K562 (cell line): ENCODE measurements around the gene MAP2K3. TPM values are rescaled to one million over a fixed set of nuclear protein-coding genes. Genes with fewer than 3 reads are reported as not detected.

Experiments
- BHLHE40 ChIP-seq: IDR thresholded peaks from 2 replicates; pipeline ENCODE4 v1.6.1; 2011; ENCODE audit warnings: low read length, improper control_type of control experiment
- CBFA2T3 ChIP-seq: fragments of 450-650 bp; IDR thresholded peaks from 2 replicates; pipeline ENCODE4 v1.6.1; 2017
- FOSL1 ChIP-seq: fragments of 200-800 bp; sonication (Bioruptor generic); conservative IDR thresholded peaks from 2 replicates; pipeline ENCODE4 v1.6.1; 2016; ENCODE audit warnings: missing genetic modification characterization, missing compliant biosample characterization
- HCFC1 ChIP-seq: IDR thresholded peaks from 2 replicates; pipeline ENCODE4 v1.6.1; 2012; ENCODE audit warnings: low read depth, low read length, improper control_type of control experiment
- MAZ ChIP-seq, 2 experiments: fragments of 450-650 bp in 1 of 2; sonication (generic) in 1 of 2; formaldehyde crosslinking; IDR thresholded peaks in 1 of 2; conservative IDR thresholded peaks in 1 of 2; 2 replicates each; pipeline versions ENCODE4 v1.4.0 to v1.5.0; 2020; ENCODE audit warnings: mild to moderate bottlenecking in 1 of 2, missing genetic modification reagents in 1 of 2
- MCM3 ChIP-seq: fragments of 450-650 bp; IDR thresholded peaks from 2 replicates; pipeline ENCODE4 v1.6.1; 2016
- MXI1 ChIP-seq: IDR thresholded peaks from 2 replicates; pipeline ENCODE4 v1.6.1; 2011; ENCODE audit warnings: low read depth, mild to moderate bottlenecking, improper control_type of control experiment, low read length
- NR1H2 ChIP-seq: sonication (generic); formaldehyde crosslinking; IDR thresholded peaks from 2 replicates; pipeline ENCODE4 v1.4.0; 2020; ENCODE audit warnings: mild to moderate bottlenecking, missing genetic modification reagents
- POLR2B ChIP-seq: fragments of 450-650 bp; IDR thresholded peaks from 2 replicates; pipeline ENCODE4 v1.6.1; 2018; ENCODE audit warnings: low read depth; ENCODE audit not compliant: partially characterized antibody
- SRSF3 ChIP-seq: fragments of 200-400 bp; formaldehyde crosslinking; IDR thresholded peaks from 2 replicates; pipeline ENCODE4 v1.6.1; 2016; ENCODE audit warnings: mild to moderate bottlenecking, low read length, moderate library complexity; ENCODE audit not compliant: insufficient read depth
- STAT5B ChIP-seq: fragments of 250-450 bp; sonication (Bioruptor Pico); IDR thresholded peaks from 2 replicates; pipeline ENCODE4 v1.8.0; 2021; ENCODE audit warnings: mild to moderate bottlenecking, inconsistent platforms
- ZC3H8 ChIP-seq: fragments of 450-650 bp; IDR thresholded peaks from 2 replicates; pipeline ENCODE4 v1.6.1; 2017
- ZNF143 ChIP-seq: sonication (generic); formaldehyde crosslinking; IDR thresholded peaks from 2 replicates; pipeline ENCODE4 v1.9.0; 2022; ENCODE audit warnings: mild to moderate bottlenecking, missing genetic modification reagents
- ZNF436 ChIP-seq: fragments of 250-450, 450-650 bp; sonication (Bioruptor Pico); formaldehyde crosslinking; IDR thresholded peaks from 2 replicates; pipeline ENCODE4 v1.7.0; 2020; ENCODE audit warnings: mild to moderate bottlenecking
- ZNF780A ChIP-seq: fragments of 250-450 bp; sonication (Bioruptor Pico); IDR thresholded peaks from 2 replicates; pipeline ENCODE4 v1.5.0; 2021; ENCODE audit warnings: mild to moderate bottlenecking
- polyA plus RNA-seq, 8 experiments: library from polyadenylated mRNA; depleted of rRNA in 4 of 8; stranded (reverse) in 5 of 8; unstranded in 3 of 8; fragments of >200 nt; fragmentation: Nextera tagmentation in 2 of 8; fragmentation: Illumina TruSeq in 1 of 8; extraction: Ambion mirVana in 2 of 8; extraction: Trizol in 1 of 8; gene quantifications; 2 replicates each; pipeline versions ENCODE4 v1.2.1 to v1.2.3, GENCODE V29; 2011 to 2014; ENCODE audit warnings: inconsistent platforms in 1 of 8, missing spikeins in 1 of 8
- total RNA-seq, 7 experiments: library from RNA; depleted of rRNA in 6 of 7; stranded (reverse); fragments of >200 nt in 6 of 7; fragmentation: Illumina TruSeq in 2 of 7; extraction: Trizol in 2 of 7; gene quantifications; 2 replicates each; pipeline versions ENCODE4 v1.2.1 to v1.2.3, GENCODE V29; 2011 to 2021; ENCODE audit warnings: low replicate concordance in 1 of 7
- TF ChIP-seq, protein P1 (sequence below): fragments of 250-450 bp; sonication (Bioruptor Pico); IDR thresholded peaks from 2 replicates; pipeline ENCODE4 v1.5.0; 2021
- TF ChIP-seq, protein P2 (sequence below): sonication (generic); formaldehyde crosslinking; IDR thresholded peaks from 2 replicates; pipeline ENCODE4 v1.4.0; 2020; ENCODE audit warnings: mild to moderate bottlenecking, missing genetic modification reagents
- TF ChIP-seq, protein P3 (sequence below): IDR thresholded peaks from 2 replicates; pipeline ENCODE4 v1.6.1; 2012; ENCODE audit warnings: low read depth, low read length, improper control_type of control experiment, borderline replicate concordance
- TF ChIP-seq, protein P4 (sequence below): fragments of 250-450 bp; sonication (Bioruptor Pico); IDR thresholded peaks from 2 replicates; pipeline ENCODE4 v1.5.0; 2020; ENCODE audit warnings: mild to moderate bottlenecking, borderline replicate concordance
- TF ChIP-seq, protein P5 (sequence below): fragments of 200-400 bp; formaldehyde crosslinking; IDR thresholded peaks from 2 replicates; pipeline ENCODE4 v1.6.1; 2017; ENCODE audit warnings: mild to moderate bottlenecking, low read depth, low read length, moderate library complexity

The MAP2K3 gene
- total and polyA plus RNA-seq, 9 of the 15 experiments (the other 6 are each of a cell fraction or from before 2014, with no cell fraction given), result 0.18 to 14.8 (median 3.5) TPM

DNA sequence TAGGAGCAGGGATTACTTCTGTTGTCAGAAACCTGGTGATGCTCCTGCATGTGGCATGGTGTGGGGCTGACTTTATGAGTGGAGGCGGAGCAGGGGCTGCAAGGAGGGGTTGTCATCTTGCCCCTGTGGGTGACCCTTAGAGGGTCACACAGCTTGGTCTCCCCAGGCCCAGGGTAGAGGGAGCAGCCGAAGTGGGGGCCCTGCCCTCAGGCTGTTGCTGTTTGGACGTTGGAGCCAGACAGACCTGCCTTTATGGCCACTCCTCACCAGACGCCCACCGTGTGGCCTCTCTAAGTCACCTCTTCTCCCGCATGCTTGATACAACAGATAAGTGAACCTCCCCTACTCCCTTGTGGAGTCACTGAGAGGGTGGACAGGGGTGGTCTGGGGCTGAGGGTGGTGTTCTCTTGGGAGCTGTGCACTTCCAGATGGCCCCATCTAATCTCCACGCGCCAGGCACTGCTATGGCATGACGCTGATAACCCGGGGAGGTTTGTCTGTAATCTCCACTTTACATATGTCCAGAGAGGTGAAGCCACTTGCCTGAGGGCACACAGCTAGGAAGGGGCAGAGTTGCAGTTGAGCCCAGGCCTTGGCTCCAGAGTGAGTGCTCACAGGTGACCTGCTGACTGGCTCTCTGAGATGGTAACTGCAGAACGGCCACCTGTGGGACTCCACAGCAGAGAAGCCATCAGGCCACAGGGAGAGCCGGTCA lies 10.0 kb downstream of the MAP2K3 start (continued):
- no peak for TF ChIP-seq POLR2B
- TF ChIP-seq SRSF3, result no peak
- TF ChIP-seq BHLHE40, result no peak
- peak; percentile 83 for TF ChIP-seq CBFA2T3
- no peak for TF ChIP-seq STAT5B (CRISPR knock-in tag)
- TF ChIP-seq MXI1, result no peak
- no peak for TF ChIP-seq ZNF780A (CRISPR knock-in tag)
- no peak for TF ChIP-seq FOSL1 (tag)
- no peak for TF ChIP-seq MCM3
- TF ChIP-seq, protein P1, sequence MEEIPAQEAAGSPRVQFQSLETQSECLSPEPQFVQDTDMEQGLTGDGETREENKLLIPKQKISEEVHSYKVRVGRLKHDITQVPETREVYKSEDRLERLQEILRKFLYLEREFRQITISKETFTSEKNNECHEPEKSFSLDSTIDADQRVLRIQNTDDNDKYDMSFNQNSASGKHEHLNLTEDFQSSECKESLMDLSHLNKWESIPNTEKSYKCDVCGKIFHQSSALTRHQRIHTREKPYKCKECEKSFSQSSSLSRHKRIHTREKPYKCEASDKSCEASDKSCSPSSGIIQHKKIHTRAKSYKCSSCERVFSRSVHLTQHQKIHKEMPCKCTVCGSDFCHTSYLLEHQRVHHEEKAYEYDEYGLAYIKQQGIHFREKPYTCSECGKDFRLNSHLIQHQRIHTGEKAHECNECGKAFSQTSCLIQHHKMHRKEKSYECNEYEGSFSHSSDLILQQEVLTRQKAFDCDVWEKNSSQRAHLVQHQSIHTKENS (CRISPR knock-in tag), result no peak
- no peak for TF ChIP-seq ZNF436 (CRISPR knock-in tag)
- TF ChIP-seq, protein P2, sequence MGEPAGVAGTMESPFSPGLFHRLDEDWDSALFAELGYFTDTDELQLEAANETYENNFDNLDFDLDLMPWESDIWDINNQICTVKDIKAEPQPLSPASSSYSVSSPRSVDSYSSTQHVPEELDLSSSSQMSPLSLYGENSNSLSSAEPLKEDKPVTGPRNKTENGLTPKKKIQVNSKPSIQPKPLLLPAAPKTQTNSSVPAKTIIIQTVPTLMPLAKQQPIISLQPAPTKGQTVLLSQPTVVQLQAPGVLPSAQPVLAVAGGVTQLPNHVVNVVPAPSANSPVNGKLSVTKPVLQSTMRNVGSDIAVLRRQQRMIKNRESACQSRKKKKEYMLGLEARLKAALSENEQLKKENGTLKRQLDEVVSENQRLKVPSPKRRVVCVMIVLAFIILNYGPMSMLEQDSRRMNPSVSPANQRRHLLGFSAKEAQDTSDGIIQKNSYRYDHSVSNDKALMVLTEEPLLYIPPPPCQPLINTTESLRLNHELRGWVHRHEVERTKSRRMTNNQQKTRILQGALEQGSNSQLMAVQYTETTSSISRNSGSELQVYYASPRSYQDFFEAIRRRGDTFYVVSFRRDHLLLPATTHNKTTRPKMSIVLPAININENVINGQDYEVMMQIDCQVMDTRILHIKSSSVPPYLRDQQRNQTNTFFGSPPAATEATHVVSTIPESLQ (CRISPR knock-in tag), result no peak
- TF ChIP-seq, protein P3, sequence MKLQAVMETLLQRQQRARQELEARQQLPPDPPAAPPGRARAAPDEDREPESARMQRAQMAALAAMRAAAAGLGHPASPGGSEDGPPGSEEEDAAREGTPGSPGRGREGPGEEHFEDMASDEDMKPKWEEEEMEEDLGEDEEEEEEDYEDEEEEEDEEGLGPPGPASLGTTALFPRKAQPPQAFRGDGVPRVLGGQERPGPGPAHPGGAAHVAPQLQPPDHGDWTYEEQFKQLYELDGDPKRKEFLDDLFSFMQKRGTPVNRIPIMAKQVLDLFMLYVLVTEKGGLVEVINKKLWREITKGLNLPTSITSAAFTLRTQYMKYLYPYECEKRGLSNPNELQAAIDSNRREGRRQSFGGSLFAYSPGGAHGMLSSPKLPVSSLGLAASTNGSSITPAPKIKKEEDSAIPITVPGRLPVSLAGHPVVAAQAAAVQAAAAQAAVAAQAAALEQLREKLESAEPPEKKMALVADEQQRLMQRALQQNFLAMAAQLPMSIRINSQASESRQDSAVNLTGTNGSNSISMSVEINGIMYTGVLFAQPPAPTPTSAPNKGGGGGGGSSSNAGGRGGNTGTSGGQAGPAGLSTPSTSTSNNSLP, result no peak
- TF ChIP-seq MAZ (CRISPR knock-in tag; conservative IDR thresholded peaks at IDR 0.05 in 1 of 2, IDR thresholded peaks at IDR 0.05 in 1 of 2), result no peak
- no peak for TF ChIP-seq NR1H2
- TF ChIP-seq ZC3H8, result no peak
- no peak for TF ChIP-seq HCFC1
- no peak for TF ChIP-seq ZNF143 (CRISPR knock-in tag)
- TF ChIP-seq, protein P4, sequence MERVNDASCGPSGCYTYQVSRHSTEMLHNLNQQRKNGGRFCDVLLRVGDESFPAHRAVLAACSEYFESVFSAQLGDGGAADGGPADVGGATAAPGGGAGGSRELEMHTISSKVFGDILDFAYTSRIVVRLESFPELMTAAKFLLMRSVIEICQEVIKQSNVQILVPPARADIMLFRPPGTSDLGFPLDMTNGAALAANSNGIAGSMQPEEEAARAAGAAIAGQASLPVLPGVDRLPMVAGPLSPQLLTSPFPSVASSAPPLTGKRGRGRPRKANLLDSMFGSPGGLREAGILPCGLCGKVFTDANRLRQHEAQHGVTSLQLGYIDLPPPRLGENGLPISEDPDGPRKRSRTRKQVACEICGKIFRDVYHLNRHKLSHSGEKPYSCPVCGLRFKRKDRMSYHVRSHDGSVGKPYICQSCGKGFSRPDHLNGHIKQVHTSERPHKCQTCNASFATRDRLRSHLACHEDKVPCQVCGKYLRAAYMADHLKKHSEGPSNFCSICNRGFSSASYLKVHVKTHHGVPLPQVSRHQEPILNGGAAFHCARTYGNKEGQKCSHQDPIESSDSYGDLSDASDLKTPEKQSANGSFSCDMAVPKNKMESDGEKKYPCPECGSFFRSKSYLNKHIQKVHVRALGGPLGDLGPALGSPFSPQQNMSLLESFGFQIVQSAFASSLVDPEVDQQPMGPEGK (CRISPR knock-in tag), result no peak
- TF ChIP-seq, protein P5, sequence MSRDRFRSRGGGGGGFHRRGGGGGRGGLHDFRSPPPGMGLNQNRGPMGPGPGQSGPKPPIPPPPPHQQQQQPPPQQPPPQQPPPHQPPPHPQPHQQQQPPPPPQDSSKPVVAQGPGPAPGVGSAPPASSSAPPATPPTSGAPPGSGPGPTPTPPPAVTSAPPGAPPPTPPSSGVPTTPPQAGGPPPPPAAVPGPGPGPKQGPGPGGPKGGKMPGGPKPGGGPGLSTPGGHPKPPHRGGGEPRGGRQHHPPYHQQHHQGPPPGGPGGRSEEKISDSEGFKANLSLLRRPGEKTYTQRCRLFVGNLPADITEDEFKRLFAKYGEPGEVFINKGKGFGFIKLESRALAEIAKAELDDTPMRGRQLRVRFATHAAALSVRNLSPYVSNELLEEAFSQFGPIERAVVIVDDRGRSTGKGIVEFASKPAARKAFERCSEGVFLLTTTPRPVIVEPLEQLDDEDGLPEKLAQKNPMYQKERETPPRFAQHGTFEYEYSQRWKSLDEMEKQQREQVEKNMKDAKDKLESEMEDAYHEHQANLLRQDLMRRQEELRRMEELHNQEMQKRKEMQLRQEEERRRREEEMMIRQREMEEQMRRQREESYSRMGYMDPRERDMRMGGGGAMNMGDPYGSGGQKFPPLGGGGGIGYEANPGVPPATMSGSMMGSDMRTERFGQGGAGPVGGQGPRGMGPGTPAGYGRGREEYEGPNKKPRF, result no peak
